Measurements from ENCODE around the gene KCNQ1. TPM values are rescaled to one million over a fixed set of nuclear protein-coding genes. Genes with fewer than 3 reads are reported as not detected.

Gene KCNQ1
- total RNA-seq, 1 donor from 2014 or later, result 8.5 TPM

GRCh38 chr11:2849994-2850770 lies 405.4 kb downstream of the KCNQ1 start:
- Mint-ChIP-seq H3K27ac (no peak overlapping the region), H3K36me3 (no peaks in the 10 kb centered on the region), H3K27me3 (ENCODE audit: low read depth) (no peaks in the 10 kb centered on the region)

GRCh38 chr11:2853401-2853800 lies 408.6 kb downstream of the KCNQ1 start:
- Mint-ChIP-seq H3K27me3 (ENCODE audit: low read depth) (no peaks in the 10 kb centered on the region), H3K27ac (no peak overlapping the region), H3K9me3 (no peaks in the 10 kb centered on the region), H3K36me3 (no peaks in the 10 kb centered on the region), H3K4me1 (no peaks in the 10 kb centered on the region), H3K4me3 (no peak overlapping the region)
- TF ChIP-seq CTCF (IDR thresholded peaks at IDR 0.05; ENCODE audit: unreplicated experiment), result no peak
- no peak for DNase-seq (ENCODE audit: low spot score in 2 of 2, unreplicated experiment in 2 of 2)

More at GRCh38 chr11:2849994-2850770, 405.4 kb downstream of the KCNQ1 start:
- no peaks in the 10 kb centered on the region for H3K9me3 Mint-ChIP-seq
- no peak for DNase-seq (ENCODE audit: low spot score in 2 of 2, unreplicated experiment in 2 of 2)
- no peak overlapping the region for H3K4me3 Mint-ChIP-seq
- TF ChIP-seq CTCF (IDR thresholded peaks at IDR 0.05; ENCODE audit: unreplicated experiment), result no peak
- peaks cover 13% of the 10 kb centered on the region for H3K4me1 Mint-ChIP-seq

- TF ChIP-seq CTCF (IDR thresholded peaks at IDR 0.05; ENCODE audit: unreplicated experiment), result no peak
- H3K4me1 Mint-ChIP-seq, result no peaks in the 10 kb centered on the region
- H3K27me3 Mint-ChIP-seq (ENCODE audit: low read depth), result no peaks in the 10 kb centered on the region
- H3K9me3 Mint-ChIP-seq, result no peaks in the 10 kb centered on the region
- no peak overlapping the region for H3K4me3 Mint-ChIP-seq
- no peaks in the 10 kb centered on the region for H3K36me3 Mint-ChIP-seq
- DNase-seq (ENCODE audit: low spot score in 2 of 2, unreplicated experiment in 2 of 2), result no peak
- H3K27ac Mint-ChIP-seq, result no peak overlapping the region
These were observed 409.3 kb downstream of the KCNQ1 start for GRCh38 chr11:2853997-2854560.

- Mint-ChIP-seq H3K4me1 (no peaks in the 10 kb centered on the region), H3K4me3 (no peak overlapping the region), H3K9me3 (no peaks in the 10 kb centered on the region), H3K27ac (no peak overlapping the region), H3K27me3 (ENCODE audit: low read depth) (peaks cover 6% of the 10 kb centered on the region), H3K36me3 (no peaks in the 10 kb centered on the region)
- DNase-seq (ENCODE audit: low spot score in 2 of 2, unreplicated experiment in 2 of 2), result no peak
- TF ChIP-seq CTCF (IDR thresholded peaks at IDR 0.05; ENCODE audit: unreplicated experiment), result no peak
These were observed 410.4 kb downstream of the KCNQ1 start for GRCh38 chr11:2855162-2855561.

GRCh38 chr11:2857276-2857675 lies 412.5 kb downstream of the KCNQ1 start:
- Mint-ChIP-seq H3K27ac (no peak overlapping the region), H3K4me3 (no peak overlapping the region), H3K27me3 (ENCODE audit: low read depth) (peaks cover 22% of the 10 kb centered on the region)

More at GRCh38 chr11:2857276-2857675, 412.5 kb downstream of the KCNQ1 start:
- H3K9me3 Mint-ChIP-seq, result no peaks in the 10 kb centered on the region
- no peak for DNase-seq (ENCODE audit: low spot score in 2 of 2, unreplicated experiment in 2 of 2)
- no peaks in the 10 kb centered on the region for H3K36me3 Mint-ChIP-seq
- TF ChIP-seq CTCF (IDR thresholded peaks at IDR 0.05; ENCODE audit: unreplicated experiment), result no peak
- H3K4me1 Mint-ChIP-seq, result no peaks in the 10 kb centered on the region
